NCI-H1417 treated with DMSO at 0.1 percent for 48 hours (cell line): ENCODE measurements around the gene KIF26B.
"Not testable (repeated sequence)": the region's sequence is repeated elsewhere in the genome, so short reads cannot be mapped to it uniquely, and the experiment has no call there.

Experiments used
- DNase-seq: peaks from one replicate; lab custom pipeline; 2025; lab: John Stamatoyannopoulos, UW

Gene KIF26B

GRCh38 chr1:245283001-245283400 lies 128.2 kb downstream of the KIF26B start:
- no peak for DNase-seq

GRCh38 chr1:245285168-245285567 lies 130.4 kb downstream of the KIF26B start:
- no peak for DNase-seq

- no peak for DNase-seq
Observed at GRCh38 chr1:245288796-245289195, 134.0 kb downstream of the KIF26B start.

GRCh38 chr1:245290836-245291235 lies 136.1 kb downstream of the KIF26B start:
- no peak for DNase-seq

- no peak for DNase-seq
Observed at GRCh38 chr1:245291351-245291750, 136.6 kb downstream of the KIF26B start.

- DNase-seq, result no peak
Observed at GRCh38 chr1:245292141-245292540, 137.4 kb downstream of the KIF26B start.

GRCh38 chr1:245292553-245292952 lies 137.8 kb downstream of the KIF26B start:
- no peak for DNase-seq

GRCh38 chr1:245294020-245294419 lies 139.2 kb downstream of the KIF26B start:
- no peak for DNase-seq

GRCh38 chr1:245298781-245299180 lies 144.0 kb downstream of the KIF26B start:
- DNase-seq, result no peak

GRCh38 chr1:245301162-245301580 lies 146.4 kb downstream of the KIF26B start:
- no peak for DNase-seq

- DNase-seq, result no peak
Observed at GRCh38 chr1:245301921-245302320, 147.1 kb downstream of the KIF26B start.

GRCh38 chr1:245304698-245305097 lies 149.9 kb downstream of the KIF26B start:
- DNase-seq, result no peak

GRCh38 chr1:245306020-245306419 lies 151.2 kb downstream of the KIF26B start:
- DNase-seq, result no peak

GRCh38 chr1:245306628-245307410 lies 152.0 kb downstream of the KIF26B start:
- DNase-seq, result no peak

GRCh38 chr1:245310571-245311531 lies 156.1 kb downstream of the KIF26B start:
- peak; percentile 16 for DNase-seq

GRCh38 chr1:245311887-245312536 lies 157.2 kb downstream of the KIF26B start:
- DNase-seq, result no peak

GRCh38 chr1:245313576-245313975 lies 158.8 kb downstream of the KIF26B start:
- no peak for DNase-seq

GRCh38 chr1:245316784-245317183 lies 162.0 kb downstream of the KIF26B start:
- no peak for DNase-seq

GRCh38 chr1:245317217-245317616 lies 162.4 kb downstream of the KIF26B start:
- no peak for DNase-seq

GRCh38 chr1:245319094-245319493 lies 164.3 kb downstream of the KIF26B start:
- DNase-seq, result no peak

GRCh38 chr1:245322673-245323072 lies 167.9 kb downstream of the KIF26B start:
- no peak for DNase-seq

GRCh38 chr1:245323765-245324164 lies 169.0 kb downstream of the KIF26B start:
- not testable (repeated sequence) for DNase-seq
